Posterior vena cava (tissue), 2 donors: ENCODE measurements around the gene MATCAP1. TPM values are rescaled to one million over a fixed set of nuclear protein-coding genes. Genes with fewer than 3 reads are reported as not detected.
A peak's percentile ranks its signal among the peaks of the same experiment; 100 is the strongest.

ENCODE experiments used
- DNase-seq: peaks from one replicate; pipeline ENCODE4 v3.0.0-alpha.2; 2020; ENCODE audit warnings: low spot score
- intact Hi-C, 2 donors: fragments of 100-400 bp; cut with DNase I; formaldehyde crosslinking; loops; one replicate each; pipeline versions ENCODE4 v1.14.1 to v1.14.2; 2022 to 2023
- microRNA-seq, 2 donors: library from miRNA; unstranded; fragments of <30 nt; microRNA quantifications; one replicate each; pipeline ENCODE4 v1.2.0, GENCODE V29; 2020 to 2021; ENCODE audit warnings: borderline microRNAs expressed in 2 of 2
- total RNA-seq, 2 donors: library from RNA; stranded (reverse); fragmentation: NEBNext Ultra II Directional; extraction: Animal tissue kit (Norgen Biotek cat#: 25700); gene quantifications; one replicate each; pipeline ENCODE4 v1.2.1, GENCODE V29; 2021
- donor health status: DM: yes; HTN: yes; CAD: no.
- donor health status: DM: yes; HTN: yes; CAD: no.

Gene MATCAP1
- total RNA-seq, 2 donors from 2014 or later: 18.3 to 22.1 TPM

- DNase-seq: peak; percentile 82
- intact Hi-C loops: loop anchor here in 1 of 2 donors (10.0 kb wide), 1 partner anchor 415 kb away; no protein-coding TSS in a partner anchor
Observed at GRCh38 chr16:67149276-67150046, 34.3 kb downstream of the MATCAP1 start.

- DNase-seq: peak; percentile 64
- intact Hi-C loops: loop anchor here in 1 of 2 donors (10.0 kb wide), 1 partner anchor 414 kb away; no protein-coding TSS in a partner anchor
Observed at GRCh38 chr16:67148656-67149275, 35.0 kb downstream of the MATCAP1 start.

GRCh38 chr16:67148221-67148620 is 35.5 kb downstream of the MATCAP1 start:
- peak; percentile 51 for DNase-seq
- intact Hi-C loops: loop anchor here in 1 of 2 donors (10.0 kb wide), 1 partner anchor 413 kb away; no protein-coding TSS in a partner anchor

GRCh38 chr16:67147437-67148140 is 36.2 kb downstream of the MATCAP1 start:
- intact Hi-C loops: loop anchor here in 1 of 2 donors (10.0 kb wide), 1 partner anchor 413 kb away; no protein-coding TSS in a partner anchor
- DNase-seq: peak; percentile 60

GRCh38 chr16:67146523-67147357 is 37.0 kb downstream of the MATCAP1 start:
- no peak for DNase-seq
- intact Hi-C loops: loop anchor here in 1 of 2 donors (10.0 kb wide), 1 partner anchor 412 kb away; no protein-coding TSS in a partner anchor

GRCh38 chr16:67145746-67146145 is 38.0 kb downstream of the MATCAP1 start:
- intact Hi-C loops: loop anchor here in 1 of 2 donors (10.0 kb wide), 1 partner anchor 411 kb away; no protein-coding TSS in a partner anchor
- DNase-seq: peak; percentile 64

- DNase-seq: peak; percentile 62
- intact Hi-C loops: loop anchor here in 1 of 2 donors (10.0 kb wide), 1 partner anchor 410 kb away; no protein-coding TSS in a partner anchor
Observed at GRCh38 chr16:67144943-67145342, 38.8 kb downstream of the MATCAP1 start.

GRCh38 chr16:67142342-67142741 is 41.4 kb downstream of the MATCAP1 start:
- DNase-seq: no peak

GRCh38 chr16:67141391-67141790 is 42.4 kb downstream of the MATCAP1 start:
- no peak for DNase-seq
- intact Hi-C loops: loop anchor here in 1 of 2 donors (10.0 kb wide), 1 partner anchor 407 kb away; no protein-coding TSS in a partner anchor

More at GRCh38 chr16:67142342-67142741, 41.4 kb downstream of the MATCAP1 start:
- intact Hi-C loops: loop anchor here in 1 of 2 donors (10.0 kb wide), 1 partner anchor 408 kb away; no protein-coding TSS in a partner anchor

GRCh38 chr16:67137605-67138004 is 46.2 kb downstream of the MATCAP1 start:
- DNase-seq: no peak
- intact Hi-C loops: no loop called here

- intact Hi-C loops: no loop called here
- DNase-seq: no peak
Observed at GRCh38 chr16:67129422-67129821, 54.3 kb downstream of the MATCAP1 start.

GRCh38 chr16:67128887-67129286 is 54.9 kb downstream of the MATCAP1 start:
- DNase-seq: no peak
- intact Hi-C loops: no loop called here

GRCh38 chr16:67128417-67128816 is 55.3 kb downstream of the MATCAP1 start:
- intact Hi-C loops: no loop called here
- DNase-seq: no peak

Small RNAs within 50 kb of the gene (microRNA-seq; reads per million reads assigned to microRNA genes)
- 137 to 214 reads per million in 2 donors for gene MIR328

Other genes with a start within 250 kb of the MATCAP1 start
- 10 to 100 TPM; 53.0 to 60.3 TPM for gene CIAO2B, start 249.6 kb downstream of the MATCAP1 start, total RNA-seq
- 10 to 100 TPM; 26.7 to 31.3 TPM for gene CES2, start 248.4 kb downstream of the MATCAP1 start, total RNA-seq
- gene CES3, start 222.7 kb downstream of the MATCAP1 start, total RNA-seq: 1 to 10 TPM in 1 of 2 donors, under 1 TPM in 1; 0.10 to 1.3 TPM
- 1 to 10 TPM; 2.8 to 7.4 TPM for gene CES4A, start 195.4 kb downstream of the MATCAP1 start, total RNA-seq
- gene CBFB, start 154.8 kb downstream of the MATCAP1 start, total RNA-seq: 10 to 100 TPM; 39.7 to 42.0 TPM
- 10 to 100 TPM; 10.4 to 12.0 TPM for gene PHAF1, start 74.0 kb downstream of the MATCAP1 start, total RNA-seq
- gene B3GNT9, start 33.0 kb downstream of the MATCAP1 start, total RNA-seq: 10 to 100 TPM; 13.0 to 22.0 TPM
- 10 to 100 TPM; 15.6 to 17.4 TPM for gene TRADD, start 24.1 kb downstream of the MATCAP1 start, total RNA-seq
- gene FBXL8, start 24.0 kb downstream of the MATCAP1 start, total RNA-seq: 10 to 100 TPM in 1 of 2 donors, 1 to 10 TPM in 1; 9.2 to 13.0 TPM
- gene HSF4, start 19.2 kb downstream of the MATCAP1 start, total RNA-seq: 10 to 100 TPM; 25.8 to 40.1 TPM
- 10 to 100 TPM; 18.8 to 31.6 TPM for gene NOL3, start 13.4 kb downstream of the MATCAP1 start, total RNA-seq
- 1 to 10 TPM; 1.6 to 3.1 TPM for gene EXOC3L1, start 6.2 kb upstream of the MATCAP1 start, total RNA-seq
- 10 to 100 TPM; 42.0 to 43.8 TPM for gene E2F4, start 8.2 kb upstream of the MATCAP1 start, total RNA-seq
- 1 to 10 TPM in 1 of 2 donors, under 1 TPM in 1; 0.93 to 1.2 TPM for gene ELMO3, start 15.2 kb upstream of the MATCAP1 start, total RNA-seq
- 10 to 100 TPM; 25.1 to 33.1 TPM for gene TMEM208, start 43.2 kb upstream of the MATCAP1 start, total RNA-seq
- gene FHOD1, start 63.5 kb upstream of the MATCAP1 start, total RNA-seq: 10 to 100 TPM; 23.8 to 32.9 TPM
- 1 to 10 TPM in 1 of 2 donors, under 1 TPM in 1; 0.57 to 1.1 TPM for gene SLC9A5, start 65.0 kb upstream of the MATCAP1 start, total RNA-seq
- 1 to 10 TPM; 3.2 to 5.4 TPM for gene PLEKHG4, start 95.6 kb upstream of the MATCAP1 start, total RNA-seq
- gene KCTD19, start 142.8 kb upstream of the MATCAP1 start, total RNA-seq: not detected
- gene LRRC36, start 142.9 kb upstream of the MATCAP1 start, total RNA-seq: under 1 TPM in 1 of 2 donors, not detected in 1; 0.56 TPM
- 10 to 100 TPM in 1 of 2 donors, 1 to 10 TPM in 1; 8.2 to 39.3 TPM for gene TPPP3, start 209.5 kb upstream of the MATCAP1 start, total RNA-seq
- gene ZDHHC1, start 232.5 kb upstream of the MATCAP1 start, total RNA-seq: 10 to 100 TPM; 10.7 to 11.3 TPM
- 1 to 10 TPM in 1 of 2 donors, under 1 TPM in 1; 0.43 to 3.2 TPM for gene HSD11B2, start 247.2 kb upstream of the MATCAP1 start, total RNA-seq